Gastrocnemius medialis (tissue), 4 donors: ENCODE data around the gene MYL4. TPM values are rescaled to one million over a fixed set of nuclear protein-coding genes. Genes with fewer than 3 reads are reported as not detected.
A peak's percentile ranks its signal among the peaks of the same experiment; 100 is the strongest.

ENCODE experiments used
- ATAC-seq, 2 donors: fragments of 150-250 bp; one replicate each; pipeline ENCODE4 v1.9.1; 2016
- DNase-seq, 2 donors: peaks; one replicate each; pipeline ENCODE4 v3.0.0-alpha.2; 2019
- H3K27ac ChIP-seq, 4 donors: fragments of 200-600 bp; sonication (generic); 1 replicate in 1 of 4; 2 replicates in 3 of 4; pipeline ENCODE4 v1.5.1; 2016 to 2018; ENCODE audit warnings: mild to moderate bottlenecking in 2 of 4, moderate library complexity in 1 of 4
- H3K27me3 ChIP-seq, 3 donors: fragments of 200-600 bp; sonication (generic) in 2 of 3; 1 replicate in 1 of 3; 2 replicates in 2 of 3; pipeline versions ENCODE4 v1.5.1 to v1.6.0; 2016 to 2019; ENCODE audit warnings: mild to moderate bottlenecking in 1 of 3, moderate library complexity in 1 of 3
- H3K36me3 ChIP-seq, 2 donors: fragments of 200-600 bp; sonication (generic) in 1 of 2; one replicate each; pipeline ENCODE4 v1.5.1; 2017 to 2018
- H3K4me1 ChIP-seq, 2 donors: fragments of 200-600 bp; sonication (generic) in 1 of 2; one replicate each; pipeline ENCODE4 v1.5.1; 2016 to 2017; ENCODE audit warnings: mild to moderate bottlenecking in 2 of 2
- H3K4me3 ChIP-seq, 4 donors: fragments of 200-600 bp; sonication (generic) in 3 of 4; 1 replicate in 1 of 4; 2 replicates in 3 of 4; pipeline ENCODE4 v1.5.1; 2016 to 2019; ENCODE audit warnings: mild to moderate bottlenecking in 2 of 4
- H3K9me3 ChIP-seq, 3 donors: fragments of 200-600 bp; sonication (generic) in 2 of 3; 1 replicate in 1 of 3; 2 replicates in 2 of 3; pipeline ENCODE4 v1.5.1; 2016 to 2019
- POLR2A ChIP-seq, 2 donors: fragments of 450-650 bp; IDR thresholded peaks; one replicate each; pipeline ENCODE4 v1.6.1; 2017; ENCODE audit warnings: antibody characterized with exemption in 2 of 2, mild to moderate bottlenecking in 2 of 2, moderate library complexity in 2 of 2
- in situ Hi-C, 4 donors: fragments of 200-750 bp; cut with MboI; loops; one replicate each; pipeline versions ENCODE4 v1.15.0 to v1.8.0; 2017; ENCODE audit warnings: low sequenced_read_pairs in 4 of 4
- intact Hi-C: fragments of 100-400 bp; cut with DNase I; formaldehyde crosslinking; loops from one replicate; pipeline ENCODE4 v1.15.1; 2023; ENCODE audit warnings: low total_unique reads
- total RNA-seq, 4 donors: library from RNA; depleted of rRNA; stranded (reverse); fragments of >200 nt; gene quantifications; one replicate each; pipeline versions ENCODE4 v1.1.0 to v1.2.3, GENCODE V29; 2016
- TF ChIP-seq, protein P1 (sequence below), 5 experiments: fragments of 450-650 bp in 3 of 5; fragments of 200-600 bp in 2 of 5; sonication (generic) in 2 of 5; IDR thresholded peaks in 4 of 5; conservative IDR thresholded peaks in 1 of 5; 1 replicate in 4 of 5; 2 replicates in 1 of 5; pipeline ENCODE4 v1.5.1; 2016 to 2019; ENCODE audit warnings: antibody characterized with exemption in 5 of 5, mild to moderate bottlenecking in 3 of 5, moderate library complexity in 3 of 5

MYL4 gene
- total RNA-seq, 4 donors from 2014 or later = 0.97 TPM; not detected in 3

DNA sequence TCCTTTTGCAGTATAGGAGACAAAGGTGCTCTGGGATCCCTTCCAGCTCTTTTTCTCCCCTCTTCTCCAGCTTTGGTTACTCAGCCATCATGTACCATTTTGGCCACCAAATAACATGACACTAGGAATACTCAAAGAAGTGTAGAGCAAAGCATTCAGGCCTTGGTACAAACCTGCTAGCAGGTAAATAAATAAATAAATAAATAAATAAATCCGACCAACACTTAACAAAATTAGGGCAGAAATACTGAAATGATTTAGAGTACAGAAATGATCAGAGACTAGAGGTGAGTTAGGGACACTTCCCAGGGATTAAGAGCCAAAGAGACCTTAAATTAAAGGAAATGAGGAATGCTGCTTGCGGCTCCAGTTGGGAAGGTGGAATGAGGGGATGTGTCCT, 26.8 kb downstream of the MYL4 start:
- Histone ChIP-seq H3K36me3 (no peaks in the 10 kb centered on the region), H3K4me3 (no peak overlapping the region), H3K9me3 (no peaks in the 10 kb centered on the region), H3K27ac (no peak overlapping the region), H3K27me3 (no peaks in the 10 kb centered on the region), H3K4me1 (peaks cover 10 to 17% of the 10 kb centered on the region in 2 donors)
- TF ChIP-seq, protein P1, sequence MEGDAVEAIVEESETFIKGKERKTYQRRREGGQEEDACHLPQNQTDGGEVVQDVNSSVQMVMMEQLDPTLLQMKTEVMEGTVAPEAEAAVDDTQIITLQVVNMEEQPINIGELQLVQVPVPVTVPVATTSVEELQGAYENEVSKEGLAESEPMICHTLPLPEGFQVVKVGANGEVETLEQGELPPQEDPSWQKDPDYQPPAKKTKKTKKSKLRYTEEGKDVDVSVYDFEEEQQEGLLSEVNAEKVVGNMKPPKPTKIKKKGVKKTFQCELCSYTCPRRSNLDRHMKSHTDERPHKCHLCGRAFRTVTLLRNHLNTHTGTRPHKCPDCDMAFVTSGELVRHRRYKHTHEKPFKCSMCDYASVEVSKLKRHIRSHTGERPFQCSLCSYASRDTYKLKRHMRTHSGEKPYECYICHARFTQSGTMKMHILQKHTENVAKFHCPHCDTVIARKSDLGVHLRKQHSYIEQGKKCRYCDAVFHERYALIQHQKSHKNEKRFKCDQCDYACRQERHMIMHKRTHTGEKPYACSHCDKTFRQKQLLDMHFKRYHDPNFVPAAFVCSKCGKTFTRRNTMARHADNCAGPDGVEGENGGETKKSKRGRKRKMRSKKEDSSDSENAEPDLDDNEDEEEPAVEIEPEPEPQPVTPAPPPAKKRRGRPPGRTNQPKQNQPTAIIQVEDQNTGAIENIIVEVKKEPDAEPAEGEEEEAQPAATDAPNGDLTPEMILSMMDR (IDR thresholded peaks at IDR 0.05 in 4 of 5, conservative IDR thresholded peaks at IDR 0.05 in 1 of 5) = no peak
- no peak for TF ChIP-seq POLR2A (IDR thresholded peaks at IDR 0.05)
- intact Hi-C loops = no loop called here
- DNase-seq (no peak), ATAC-seq (no peak)
- in situ Hi-C loops = loop anchor here in 1 of 4 donors (10.0 kb wide), 1 partner anchor 379 kb away; no protein-coding TSS in a partner anchor

DNA sequence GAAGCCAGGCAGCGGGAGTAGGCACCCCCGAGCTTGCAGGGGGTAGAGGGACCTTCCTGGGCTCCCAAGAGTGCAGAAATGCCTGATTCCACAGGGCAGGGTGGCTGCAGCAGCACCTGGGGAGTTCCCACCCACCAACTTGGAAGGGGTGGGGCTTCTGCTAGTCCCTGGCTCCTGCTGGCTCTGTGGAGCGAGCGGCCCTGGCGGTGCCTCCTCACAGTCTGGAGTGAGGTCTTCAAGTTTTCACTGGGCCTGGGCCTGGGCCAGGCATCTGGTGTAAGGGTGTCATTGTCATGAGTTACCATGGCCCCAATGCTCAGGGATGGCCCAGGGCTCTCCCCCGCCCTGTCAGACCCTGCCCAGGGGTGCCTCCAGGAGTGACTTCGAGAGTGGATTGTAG, 28.7 kb downstream of the MYL4 start:
- no peaks in the 10 kb centered on the region for H3K36me3 ChIP-seq
- DNase-seq (no peak), ATAC-seq (no peak)
- in situ Hi-C loops = loop anchor here in 1 of 4 donors (10.0 kb wide), 1 partner anchor 377 kb away; no protein-coding TSS in a partner anchor
- intact Hi-C loops = no loop called here
- H3K27ac ChIP-seq = no peak overlapping the region
- TF ChIP-seq, protein P1 (IDR thresholded peaks at IDR 0.05 in 4 of 5, conservative IDR thresholded peaks at IDR 0.05 in 1 of 5) = no peak
- no peak for TF ChIP-seq POLR2A (IDR thresholded peaks at IDR 0.05)
- H3K27me3 ChIP-seq = no peaks in the 10 kb centered on the region
- peaks cover 10 to 17% of the 10 kb centered on the region in 2 donors for H3K4me1 ChIP-seq
- no peak overlapping the region for H3K4me3 ChIP-seq
- H3K9me3 ChIP-seq = no peaks in the 10 kb centered on the region

DNA sequence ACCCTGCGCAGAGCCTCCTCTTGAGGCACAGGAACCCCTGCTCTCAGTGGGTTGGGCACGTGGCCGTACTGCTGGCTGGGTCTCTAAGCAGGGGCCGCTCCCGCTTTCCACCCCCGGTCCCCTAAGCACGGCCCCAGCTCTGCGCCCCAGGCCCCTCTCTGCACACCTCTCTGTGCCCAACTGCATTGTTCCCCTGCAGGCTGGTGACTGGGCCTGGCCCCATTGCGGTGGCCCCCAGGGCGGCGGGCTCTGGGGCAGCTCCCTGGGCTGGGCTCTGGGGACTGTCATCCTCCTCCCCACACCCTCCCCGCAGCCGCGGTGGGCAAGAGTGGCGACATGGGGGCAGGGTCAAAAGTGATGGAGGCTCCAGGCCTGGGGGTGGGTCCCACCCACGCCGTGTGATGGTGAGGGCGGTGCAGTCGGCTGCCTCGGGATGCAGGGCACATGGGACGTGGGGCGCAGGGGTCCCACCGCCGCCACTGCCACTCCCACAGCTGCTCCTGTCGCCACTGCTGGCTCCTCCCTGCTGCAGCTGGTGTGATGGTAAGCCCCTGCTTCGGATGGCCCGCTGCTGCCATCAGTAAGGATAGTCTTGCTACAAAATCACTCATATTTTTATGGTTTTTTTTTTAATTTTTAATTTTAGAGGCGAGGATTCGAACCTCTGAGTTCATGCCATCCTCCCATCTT, 29.3 kb downstream of the MYL4 start:
- Histone ChIP-seq H3K4me3 (no peak overlapping the region), H3K4me1 (peaks cover 10 to 17% of the 10 kb centered on the region in 2 donors), H3K27me3 (no peaks in the 10 kb centered on the region), H3K9me3 (no peaks in the 10 kb centered on the region), H3K36me3 (no peaks in the 10 kb centered on the region), H3K27ac (no peak overlapping the region)
- ATAC-seq (no peak), DNase-seq (no peak)
- intact Hi-C loops (no loop called here), in situ Hi-C loops (loop anchor here in 1 of 4 donors (10.0 kb wide), 1 partner anchor 376 kb away; no protein-coding TSS in a partner anchor)
- TF ChIP-seq, protein P1 (IDR thresholded peaks at IDR 0.05 in 4 of 5, conservative IDR thresholded peaks at IDR 0.05 in 1 of 5) = no peak
- TF ChIP-seq POLR2A (IDR thresholded peaks at IDR 0.05) = no peak

DNA sequence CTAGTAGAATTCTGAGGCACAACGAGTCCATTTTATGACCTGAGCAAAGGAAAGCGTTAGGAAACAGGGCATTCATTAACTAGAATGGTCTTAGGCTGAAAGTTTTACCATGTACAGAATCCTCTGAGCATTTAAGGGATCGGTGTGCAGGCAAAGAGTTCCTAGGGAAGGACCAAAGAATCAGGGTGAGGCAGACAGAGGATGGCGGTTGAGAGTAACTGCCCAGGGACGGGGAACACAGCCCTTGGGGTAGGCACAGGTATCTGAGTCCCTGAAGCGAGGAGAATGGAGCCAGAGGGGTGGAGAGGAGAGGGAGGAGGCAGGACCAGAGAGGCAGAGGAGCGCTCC, 30.4 kb downstream of the MYL4 start:
- TF ChIP-seq, protein P1 (IDR thresholded peaks at IDR 0.05 in 4 of 5, conservative IDR thresholded peaks at IDR 0.05 in 1 of 5) = no peak
- TF ChIP-seq POLR2A (IDR thresholded peaks at IDR 0.05) = no peak
- H3K4me3 ChIP-seq = no peak overlapping the region
- H3K9me3 ChIP-seq = no peaks in the 10 kb centered on the region
- ATAC-seq (no peak), DNase-seq (no peak)
- no peaks in the 10 kb centered on the region for H3K36me3 ChIP-seq
- H3K4me1 ChIP-seq = peaks cover 10 to 17% of the 10 kb centered on the region in 2 donors
- in situ Hi-C loops (loop anchor here in 1 of 4 donors (10.0 kb wide), 1 partner anchor 375 kb away; no protein-coding TSS in a partner anchor), intact Hi-C loops (no loop called here)
- H3K27me3 ChIP-seq = no peaks in the 10 kb centered on the region
- peak overlapping the region; percentile 55 to 77 (median 72) for H3K27ac ChIP-seq
